GM12878 (cell line): ENCODE results near the gene ERICH4. TPM values are rescaled to one million over a fixed set of nuclear protein-coding genes. Genes with fewer than 3 reads are reported as not detected.

Source experiments
- ATAC-seq: fragments of 200-7000 bp; cut with Tn5 transposase; 3 replicates; pipeline ENCODE4 v1.9.1; 2020; ENCODE audit warnings: mild to moderate bottlenecking, moderate library complexity
- BruUV-seq: library from RNA; stranded (reverse); fragments of 400-500 nt; replicated peaks from 2 replicates; lab custom pipeline; 2021; lab: Mats Ljungman, UMichigan
- CTCF ChIA-PET: fragments of 300-600 bp; sonication (Branson Sonifier 250); formaldehyde crosslinking; extraction: SDS; loops from one replicate; lab custom pipeline; 2021; ENCODE audit warnings: inconsistent platforms; lab: Yijun Ruan, JAX
- POLR2A ChIA-PET: fragments of 350-600 bp; formaldehyde crosslinking; extraction: SDS; loops from one replicate; lab custom pipeline; 2021; ENCODE audit warnings: inconsistent platforms; lab: Charles Lee
- RAD21 ChIA-PET: fragments of 300-600 bp; sonication (Branson Sonifier 250); formaldehyde crosslinking; loops from one replicate; lab custom pipeline; 2023; ENCODE audit warnings: antibody characterized with exemption; ENCODE audit not compliant: unreplicated experiment; lab: Charles Lee
- SMC1A ChIA-PET: fragments of 300-600 bp; sonication (Branson Sonifier 250); formaldehyde crosslinking; loops from one replicate; lab custom pipeline; 2023; ENCODE audit not compliant: unreplicated experiment, uncharacterized antibody; lab: Charles Lee
- DNase-seq: peaks from one replicate; pipeline ENCODE4 v3.0.0-alpha.2; 2011; ENCODE audit warnings: low read depth, low spot score
- FAIRE-seq: peaks from 3 replicates; lab custom pipeline; 2011; peaks lifted over from hg19 to GRCh38; lab: Jason Lieb, UNC
- H2AFZ ChIP-seq: 2 replicates; pipeline ENCODE4 v1.6.0; 2011; ENCODE audit warnings: low read depth, low read length, control low read depth; ENCODE audit not compliant: control insufficient read depth
- H3K27ac ChIP-seq: 2 replicates; pipeline ENCODE4 v1.5.1; 2011; ENCODE audit warnings: control low read depth; ENCODE audit not compliant: control insufficient read depth, insufficient read depth
- H3K27me3 ChIP-seq, 2 experiments: replicated peaks in 1 of 2; 2 replicates each; pipeline versions ENCODE4 v1.6.0 to v1.6.1; 2011; ENCODE audit warnings: low read length in 1 of 2; ENCODE audit not compliant: control insufficient read depth in 2 of 2, insufficient read depth in 2 of 2
- H3K36me3 ChIP-seq, 2 experiments: 2 replicates each; pipeline ENCODE4 v1.5.1; 2011; ENCODE audit warnings: low read length in 1 of 2; ENCODE audit not compliant: control insufficient read depth in 2 of 2, insufficient read depth in 2 of 2
- H3K4me1 ChIP-seq: 2 replicates; pipeline ENCODE4 v1.6.1; 2011; ENCODE audit warnings: mild to moderate bottlenecking, low read length, moderate library complexity, mixed read lengths; ENCODE audit not compliant: control insufficient read depth, insufficient read depth
- H3K4me2 ChIP-seq: 2 replicates; pipeline ENCODE4 v1.6.0; 2011; ENCODE audit warnings: control low read depth; ENCODE audit not compliant: control insufficient read depth, insufficient read depth
- H3K4me3 ChIP-seq: fragments of 200-600 bp; sonication (generic); 2 replicates; pipeline ENCODE4 v1.5.1; 2016
- H3K79me2 ChIP-seq: 2 replicates; pipeline ENCODE4 v1.6.0; 2011; ENCODE audit warnings: low read length; ENCODE audit not compliant: control insufficient read depth, insufficient read depth
- H3K9ac ChIP-seq: 2 replicates; pipeline ENCODE4 v1.8.0; 2011; ENCODE audit warnings: low read length, control low read depth, mixed read lengths; ENCODE audit not compliant: control insufficient read depth, insufficient read depth
- H3K9me3 ChIP-seq: replicated peaks from 3 replicates; pipeline ENCODE4 v1.5.1; 2011; ENCODE audit warnings: mild to moderate bottlenecking, low read length; ENCODE audit not compliant: control insufficient read depth, insufficient read depth
- H4K20me1 ChIP-seq: 2 replicates; pipeline ENCODE4 v1.6.0; 2011; ENCODE audit not compliant: control insufficient read depth, insufficient read depth
- IKZF1 ChIP-seq: fragments of 450-650 bp; conservative IDR thresholded peaks from 2 replicates; pipeline ENCODE4 v1.6.1; 2017; ENCODE audit warnings: antibody characterized with exemption, mild to moderate bottlenecking
- KDM1A ChIP-seq: fragments of 200-600 bp; sonication (generic); IDR thresholded peaks from 2 replicates; pipeline ENCODE4 v1.6.1; 2016; ENCODE audit warnings: borderline replicate concordance
- MYB ChIP-seq: fragments of 150-350 bp; IDR thresholded peaks from 2 replicates; pipeline ENCODE4 v1.6.1; 2014; ENCODE audit warnings: mild to moderate bottlenecking, low read depth, low read length, borderline replicate concordance
- NFYA ChIP-seq: IDR thresholded peaks from 2 replicates; pipeline ENCODE4 v1.6.1; 2011; ENCODE audit warnings: low read depth, mild to moderate bottlenecking, low read length, improper control_type of control experiment, borderline replicate concordance
- NR2C1 ChIP-seq: fragments of 450-650 bp; IDR thresholded peaks from 2 replicates; pipeline ENCODE4 v1.6.1; 2017; ENCODE audit warnings: antibody characterized with exemption, mild to moderate bottlenecking, moderate library complexity
- POU2F2 ChIP-seq: IDR thresholded peaks from 3 replicates; pipeline ENCODE4 v1.6.1; 2011; ENCODE audit warnings: low read depth, mild to moderate bottlenecking, low read length, borderline replicate concordance
- RELA ChIP-seq: fragments of 450-650 bp; IDR thresholded peaks from 2 replicates; pipeline ENCODE4 v1.8.0; 2014; ENCODE audit warnings: borderline replicate concordance; ENCODE audit not compliant: partially characterized antibody
- SIN3A ChIP-seq: IDR thresholded peaks from 2 replicates; pipeline ENCODE4 v1.6.1; 2012; ENCODE audit warnings: low read depth, low read length, improper control_type of control experiment
- SPI1 ChIP-seq: IDR thresholded peaks from 2 replicates; pipeline ENCODE4 v1.6.1; 2011; ENCODE audit warnings: low read depth, mild to moderate bottlenecking, low read length, moderate library complexity, borderline replicate concordance; ENCODE audit not compliant: insufficient read depth
- TARDBP ChIP-seq: IDR thresholded peaks from 2 replicates; pipeline ENCODE4 v1.6.1; 2016; ENCODE audit warnings: borderline replicate concordance
- ZNF592 ChIP-seq: fragments of 450-650 bp; IDR thresholded peaks from 2 replicates; pipeline ENCODE4 v1.6.1; 2017; ENCODE audit warnings: mild to moderate bottlenecking, moderate library complexity
- WGBS: methylation state at CpG from one replicate; pipeline ENCODE4 v1.1.6; 2016; ENCODE audit warnings: low lambda C conversion rate; ENCODE audit not compliant: insufficient replicate concordance, insufficient coverage; ENCODE audit errors: missing lambda C conversion rate; 5-methylcytosine and 5-hydroxymethylcytosine counted together
- in situ Hi-C: fragments of 300-500 bp; cut with MboI; formaldehyde crosslinking; loops from 9 replicates; pipeline ENCODE4 v1.14.3; 2018; ENCODE audit warnings: mixed read lengths
- intact Hi-C: fragments of 100-400 bp; cut with micrococcal nuclease; formaldehyde crosslinking; loops from one replicate; pipeline ENCODE4 v1.14.2; 2022; ENCODE audit not compliant: unreplicated experiment
- polyA plus RNA-seq, 11 experiments: library from polyadenylated mRNA; depleted of rRNA in 4 of 11; unstranded in 6 of 11; stranded (reverse) in 5 of 11; fragments of >200 nt; fragmentation: Nextera tagmentation in 4 of 11; fragmentation: Illumina TruSeq in 1 of 11; extraction: Ambion mirVana in 4 of 11; extraction: Trizol in 1 of 11; gene quantifications; 1 replicate in 1 of 11; 2 replicates in 10 of 11; pipeline versions ENCODE4 v1.2.1 to v1.2.3, GENCODE V29; 2011 to 2016; ENCODE audit warnings: inconsistent platforms in 2 of 11, missing spikeins in 2 of 11, low read depth in 1 of 11
- total RNA-seq, 4 experiments: library from RNA; depleted of rRNA in 3 of 4; stranded (reverse); fragments of >200 nt in 3 of 4; fragmentation: Illumina TruSeq in 1 of 4; extraction: Trizol in 1 of 4; gene quantifications; 2 replicates each; pipeline versions ENCODE4 v1.2.1 to v1.2.3, GENCODE V29; 2013 to 2021
- TF ChIP-seq, protein P1 (sequence below): fragments of 450-650 bp; IDR thresholded peaks from 2 replicates; pipeline ENCODE4 v1.6.1; 2018; ENCODE audit warnings: mild to moderate bottlenecking, low read depth, moderate library complexity; ENCODE audit not compliant: partially characterized antibody
- TF ChIP-seq, protein P2 (sequence below): fragments of 450-650 bp; IDR thresholded peaks from 2 replicates; pipeline ENCODE4 v1.6.1; 2016; ENCODE audit warnings: mild to moderate bottlenecking

ERICH4 gene
- total and polyA plus RNA-seq, 10 of the 15 experiments (the other 5 are each of a cell fraction or from before 2014, with no cell fraction given) = not detected

- in situ Hi-C loops = no loop called here
- peaks cover 9% of the 10 kb centered on the region for H3K4me1 ChIP-seq
- intact Hi-C loops = no loop called here
- no peaks in the 10 kb centered on the region for H3K27me3 ChIP-seq
- CTCF ChIA-PET = interaction anchor here (1.6 to 1.9 kb wide), 2 partner anchors 20 to 21 kb away, joined by 4 read pairs; no protein-coding TSS in a partner anchor
- peak; percentile 65 for ATAC-seq
- peak overlapping the region; percentile 17; the same call in 1 of the 2 replicates for H2AFZ ChIP-seq
- no peaks in the 10 kb centered on the region for H3K9me3 ChIP-seq
- H3K27ac ChIP-seq = peak overlapping the region; percentile 67
- peaks cover 11 to 16% of the 10 kb centered on the region in 2 experiments for H3K36me3 ChIP-seq
- H4K20me1 ChIP-seq = no peaks in the 10 kb centered on the region; the same call in 1 of the 2 replicates
- SMC1A ChIA-PET = no interaction called here
- WGBS = 54% methylated on average over 20 of the region's 23 CpGs
- RAD21 ChIA-PET = interaction anchor here (0.6 to 1.6 kb wide), 4 partner anchors 11 to 77 kb away, joined by 3 to 4 read pairs (median 3); partner anchors contain the start of gene DMAC2
- peak overlapping the region; percentile 52 for H3K4me2 ChIP-seq
- BruUV-seq = no TSS peak
- no peaks in the 10 kb centered on the region; the same call in 1 of the 2 replicates for H3K79me2 ChIP-seq
- FAIRE-seq = no peak
- DNase-seq = no peak
- H3K4me3 ChIP-seq = peak overlapping the region; percentile 32; the same call in 1 of the 2 replicates
- POLR2A ChIA-PET = interaction anchor here (0.8 to 1.5 kb wide), 4 partner anchors 12 to 121 kb away, joined by 3 to 9 read pairs (median 6); partner anchors contain the start of gene DMAC2
- peak overlapping the region; percentile 69 for H3K9ac ChIP-seq
- TF ChIP-seq SIN3A (no peak), IKZF1 (0 out of 2 replicates have a peak, but pooled peaks have one; percentile 13), KDM1A (no peak), SPI1 (no peak), TARDBP (no peak), MYB (no peak), ZNF592 (no peak), RELA (no peak), NFYA (no peak), NR2C1 (no peak), POU2F2 (0 out of 3 replicates have a peak, but pooled peaks have one; percentile 18)
- TF ChIP-seq, protein P1, sequence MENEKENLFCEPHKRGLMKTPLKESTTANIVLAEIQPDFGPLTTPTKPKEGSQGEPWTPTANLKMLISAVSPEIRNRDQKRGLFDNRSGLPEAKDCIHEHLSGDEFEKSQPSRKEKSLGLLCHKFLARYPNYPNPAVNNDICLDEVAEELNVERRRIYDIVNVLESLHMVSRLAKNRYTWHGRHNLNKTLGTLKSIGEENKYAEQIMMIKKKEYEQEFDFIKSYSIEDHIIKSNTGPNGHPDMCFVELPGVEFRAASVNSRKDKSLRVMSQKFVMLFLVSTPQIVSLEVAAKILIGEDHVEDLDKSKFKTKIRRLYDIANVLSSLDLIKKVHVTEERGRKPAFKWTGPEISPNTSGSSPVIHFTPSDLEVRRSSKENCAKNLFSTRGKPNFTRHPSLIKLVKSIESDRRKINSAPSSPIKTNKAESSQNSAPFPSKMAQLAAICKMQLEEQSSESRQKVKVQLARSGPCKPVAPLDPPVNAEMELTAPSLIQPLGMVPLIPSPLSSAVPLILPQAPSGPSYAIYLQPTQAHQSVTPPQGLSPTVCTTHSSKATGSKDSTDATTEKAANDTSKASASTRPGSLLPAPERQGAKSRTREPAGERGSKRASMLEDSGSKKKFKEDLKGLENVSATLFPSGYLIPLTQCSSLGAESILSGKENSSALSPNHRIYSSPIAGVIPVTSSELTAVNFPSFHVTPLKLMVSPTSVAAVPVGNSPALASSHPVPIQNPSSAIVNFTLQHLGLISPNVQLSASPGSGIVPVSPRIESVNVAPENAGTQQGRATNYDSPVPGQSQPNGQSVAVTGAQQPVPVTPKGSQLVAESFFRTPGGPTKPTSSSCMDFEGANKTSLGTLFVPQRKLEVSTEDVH = no peak
- TF ChIP-seq, protein P2, sequence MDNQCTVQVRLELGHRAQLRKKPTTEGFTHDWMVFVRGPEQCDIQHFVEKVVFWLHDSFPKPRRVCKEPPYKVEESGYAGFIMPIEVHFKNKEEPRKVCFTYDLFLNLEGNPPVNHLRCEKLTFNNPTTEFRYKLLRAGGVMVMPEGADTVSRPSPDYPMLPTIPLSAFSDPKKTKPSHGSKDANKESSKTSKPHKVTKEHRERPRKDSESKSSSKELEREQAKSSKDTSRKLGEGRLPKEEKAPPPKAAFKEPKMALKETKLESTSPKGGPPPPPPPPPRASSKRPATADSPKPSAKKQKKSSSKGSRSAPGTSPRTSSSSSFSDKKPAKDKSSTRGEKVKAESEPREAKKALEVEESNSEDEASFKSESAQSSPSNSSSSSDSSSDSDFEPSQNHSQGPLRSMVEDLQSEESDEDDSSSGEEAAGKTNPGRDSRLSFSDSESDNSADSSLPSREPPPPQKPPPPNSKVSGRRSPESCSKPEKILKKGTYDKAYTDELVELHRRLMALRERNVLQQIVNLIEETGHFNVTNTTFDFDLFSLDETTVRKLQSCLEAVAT = peak; percentile 56; the same call in 1 of the 2 replicates
Observed at GRCh38 chr19:41427647-41428480, 15.1 kb upstream of the ERICH4 start.
